B cell (primary cell): ENCODE results near the gene YWHAG. TPM values are rescaled to one million over a fixed set of nuclear protein-coding genes. Genes with fewer than 3 reads are reported as not detected.

ENCODE experiments used
- ATAC-seq: fragments of 200-7000 bp; cut with Tn5 transposase; one replicate; pipeline ENCODE4 v1.10.0; 2021; ENCODE audit warnings: low read depth, mild to moderate bottlenecking, moderate number of reproducible peaks, moderate library complexity
- CTCF ChIA-PET: fragments of 350-600 bp; sonication (Branson Sonifier 250); formaldehyde crosslinking; loops from one replicate; lab custom pipeline; 2021; ENCODE audit warnings: antibody characterized with exemption, inconsistent platforms; lab: Charles Lee
- POLR2A ChIA-PET: fragments of 350-600 bp; sonication (Branson Sonifier 250); formaldehyde crosslinking; loops from one replicate; lab custom pipeline; 2021; ENCODE audit warnings: antibody characterized with exemption; lab: Charles Lee
- DNase-seq: peaks from one replicate; pipeline ENCODE4 v3.0.0; 2013
- H2AFZ ChIP-seq: 2 replicates; pipeline ENCODE4 v1.6.1; 2012; ENCODE audit warnings: mild to moderate bottlenecking, low read depth, low read length; ENCODE audit not compliant: insufficient read depth, poor library complexity, severe bottlenecking
- H3K27ac ChIP-seq, 2 donors: 1 replicate in 1 of 2; 2 replicates in 1 of 2; pipeline ENCODE4 v1.5.1; 2012 to 2013; ENCODE audit warnings: low read length in 2 of 2, mild to moderate bottlenecking in 2 of 2, moderate library complexity in 1 of 2
- H3K27me3 ChIP-seq, 4 experiments: fragments of 200-600 bp in 1 of 4; sonication (generic) in 1 of 4; replicated peaks in 1 of 4; 1 replicate in 2 of 4; 2 replicates in 2 of 4; pipeline versions ENCODE4 v1.6.1 to v1.7.0; 2013 to 2016; ENCODE audit warnings: low read length in 3 of 4, mild to moderate bottlenecking in 2 of 4, mixed read lengths in 1 of 4, moderate library complexity in 1 of 4; ENCODE audit not compliant: insufficient read depth in 4 of 4, control insufficient read depth in 3 of 4; ENCODE audit errors: control extremely low read depth in 1 of 4
- H3K36me3 ChIP-seq, 2 experiments: replicated peaks in 1 of 2; 1 replicate in 1 of 2; 2 replicates in 1 of 2; pipeline versions ENCODE4 v1.6.1 to v1.7.1; 2013; ENCODE audit warnings: low read length in 1 of 2; ENCODE audit not compliant: insufficient read depth in 2 of 2, control insufficient read depth in 1 of 2; ENCODE audit errors: control extremely low read depth in 1 of 2, extremely low read depth in 1 of 2
- H3K4me1 ChIP-seq, 2 donors: fragments of 200-600 bp in 1 of 2; sonication (generic) in 1 of 2; 1 replicate in 1 of 2; 2 replicates in 1 of 2; pipeline versions ENCODE4 v1.5.1 to v1.6.1; 2013 to 2017; ENCODE audit warnings: low read length in 2 of 2; ENCODE audit not compliant: control insufficient read depth in 2 of 2, insufficient read depth in 2 of 2
- H3K4me2 ChIP-seq: replicated peaks from 2 replicates; pipeline ENCODE3; 2012; ENCODE audit warnings: mild to moderate bottlenecking, low read depth, low read length; ENCODE audit not compliant: poor library complexity, severe bottlenecking
- H3K4me3 ChIP-seq, 5 experiments: fragments of 200-600 bp in 1 of 5; sonication (generic) in 1 of 5; 1 replicate in 3 of 5; 2 replicates in 2 of 5; pipeline versions ENCODE4 v1.5.1 to v1.7.0; 2011 to 2016; ENCODE audit warnings: low read length in 4 of 5, mild to moderate bottlenecking in 4 of 5, low read depth in 2 of 5, control low read depth in 1 of 5, moderate library complexity in 1 of 5; ENCODE audit not compliant: insufficient read depth in 1 of 5; ENCODE audit errors: control extremely low read depth in 1 of 5, extremely low read depth in 1 of 5
- H3K79me2 ChIP-seq: fragments of 200-600 bp; sonication (generic); one replicate; pipeline ENCODE4 v1.6.0; 2016; ENCODE audit warnings: low read length; ENCODE audit not compliant: control insufficient read depth, insufficient read depth
- H3K9ac ChIP-seq: fragments of 200-600 bp; sonication (generic); 2 replicates; pipeline ENCODE4 v1.6.1; 2017; ENCODE audit warnings: mild to moderate bottlenecking, low read length, moderate library complexity
- H3K9me3 ChIP-seq, 3 donors: one replicate each; pipeline versions ENCODE4 v1.6.1 to v1.7.1; 2013; ENCODE audit warnings: low read length in 2 of 3; ENCODE audit not compliant: control insufficient read depth in 2 of 3, insufficient read depth in 1 of 3; ENCODE audit errors: control extremely low read depth in 1 of 3
- H4K20me1 ChIP-seq: 2 replicates; pipeline ENCODE4 v1.6.0; 2012; ENCODE audit warnings: mild to moderate bottlenecking, low read length; ENCODE audit not compliant: insufficient read depth, control insufficient read depth, poor library complexity, severe bottlenecking
- H3K27ac Mint-ChIP-seq: one replicate; pipeline ENCODE4 v1.8.0; 2021; ENCODE audit warnings: mixed read lengths
- H3K27me3 Mint-ChIP-seq: one replicate; pipeline ENCODE4 v1.8.0; 2021; ENCODE audit warnings: mixed read lengths
- H3K4me1 Mint-ChIP-seq: one replicate; pipeline ENCODE4 v1.8.0; 2021; ENCODE audit warnings: mixed read lengths
- H3K4me3 Mint-ChIP-seq: one replicate; pipeline ENCODE4 v1.8.0; 2021; ENCODE audit warnings: mixed read lengths
- H3K9me3 Mint-ChIP-seq: one replicate; pipeline ENCODE4 v1.8.0; 2022; ENCODE audit warnings: mixed read lengths; ENCODE audit not compliant: insufficient read depth
- EZH2 ChIP-seq: IDR thresholded peaks from 2 replicates; pipeline ENCODE4 v1.6.1; 2012; ENCODE audit warnings: borderline replicate concordance, low read depth, mild to moderate bottlenecking, moderate library complexity, low read length; ENCODE audit not compliant: insufficient read depth, poor library complexity, severe bottlenecking
- WGBS: methylation state at CpG from one replicate; pipeline ENCODE4 v1.1.5; 2013; ENCODE audit warnings: missing lambda C conversion rate; ENCODE audit not compliant: insufficient coverage; 5-methylcytosine and 5-hydroxymethylcytosine counted together
- intact Hi-C: fragments of 100-400 bp; cut with micrococcal nuclease; formaldehyde crosslinking; loops from one replicate; pipeline ENCODE4 v1.10.0; 2022
- polyA plus RNA-seq: library from polyadenylated mRNA; depleted of rRNA; stranded (reverse); fragments of >200 nt; gene quantifications from 2 replicates; pipeline ENCODE4 v1.2.3, GENCODE V29; 2012
- total RNA-seq, 2 donors: library from RNA; stranded (reverse); fragments of 120-200 nt in 1 of 2; gene quantifications; 1 replicate in 1 of 2; 2 replicates in 1 of 2; pipeline versions ENCODE4 v1.2.3 to v1.2.4, GENCODE V29; 2013 to 2022
- TF ChIP-seq, protein P1 (sequence below): fragments of 200-600 bp; IDR thresholded peaks from one replicate; pipeline ENCODE4 v1.8.0; 2022; ENCODE audit warnings: antibody characterized with exemption, mild to moderate bottlenecking

YWHAG gene
- total and polyA plus RNA-seq, 2 donors (not counting 1 experiment from before 2014, with no cell fraction given), result 6.6 to 51.6 TPM

GRCh38 chr7:76369018-76369417, 10.2 kb upstream of the YWHAG start:
- H3K4me2 ChIP-seq, result no peak overlapping the region
- CTCF ChIA-PET, result interaction anchor here (0.8 kb wide), 1 partner anchor 17 kb away, joined by 3 read pairs; no protein-coding TSS in a partner anchor
- H2AFZ ChIP-seq, result no peak overlapping the region
- H3K4me3 ChIP-seq, result no peak overlapping the region
- H3K79me2 ChIP-seq, result no peaks in the 10 kb centered on the region
- Mint-ChIP-seq H3K27me3 (peaks cover 28% of the 10 kb centered on the region), H3K4me1 (peaks cover 8% of the 10 kb centered on the region), H3K9me3 (no peaks in the 10 kb centered on the region), H3K4me3 (no peak overlapping the region), H3K27ac (no peak overlapping the region)
- peaks cover 0 to 15% (median 2%) of the 10 kb centered on the region in 4 experiments for H3K27me3 ChIP-seq
- H3K36me3 ChIP-seq, result no peaks in the 10 kb centered on the region
- TF ChIP-seq, protein P1, sequence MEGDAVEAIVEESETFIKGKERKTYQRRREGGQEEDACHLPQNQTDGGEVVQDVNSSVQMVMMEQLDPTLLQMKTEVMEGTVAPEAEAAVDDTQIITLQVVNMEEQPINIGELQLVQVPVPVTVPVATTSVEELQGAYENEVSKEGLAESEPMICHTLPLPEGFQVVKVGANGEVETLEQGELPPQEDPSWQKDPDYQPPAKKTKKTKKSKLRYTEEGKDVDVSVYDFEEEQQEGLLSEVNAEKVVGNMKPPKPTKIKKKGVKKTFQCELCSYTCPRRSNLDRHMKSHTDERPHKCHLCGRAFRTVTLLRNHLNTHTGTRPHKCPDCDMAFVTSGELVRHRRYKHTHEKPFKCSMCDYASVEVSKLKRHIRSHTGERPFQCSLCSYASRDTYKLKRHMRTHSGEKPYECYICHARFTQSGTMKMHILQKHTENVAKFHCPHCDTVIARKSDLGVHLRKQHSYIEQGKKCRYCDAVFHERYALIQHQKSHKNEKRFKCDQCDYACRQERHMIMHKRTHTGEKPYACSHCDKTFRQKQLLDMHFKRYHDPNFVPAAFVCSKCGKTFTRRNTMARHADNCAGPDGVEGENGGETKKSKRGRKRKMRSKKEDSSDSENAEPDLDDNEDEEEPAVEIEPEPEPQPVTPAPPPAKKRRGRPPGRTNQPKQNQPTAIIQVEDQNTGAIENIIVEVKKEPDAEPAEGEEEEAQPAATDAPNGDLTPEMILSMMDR, result no peak
- no peak for TF ChIP-seq EZH2
- DNase-seq (no peak), ATAC-seq (no peak)
- H3K9ac ChIP-seq, result no peak overlapping the region
- intact Hi-C loops, result no loop called here
- no peaks in the 10 kb centered on the region for H4K20me1 ChIP-seq
- H3K9me3 ChIP-seq, result no peaks in the 10 kb centered on the region
- POLR2A ChIA-PET, result interaction anchor here (0.6 kb wide), 1 partner anchor 64 kb away, joined by 4 read pairs; no protein-coding TSS in a partner anchor
- WGBS, result 94% methylated on average over 5 of the region's 6 CpGs
- peaks cover 0 to 4% of the 10 kb centered on the region in 2 donors for H3K4me1 ChIP-seq
- no peak overlapping the region for H3K27ac ChIP-seq

GRCh38 chr7:76368190-76368589, 9.4 kb upstream of the YWHAG start:
- Mint-ChIP-seq H3K4me1 (peaks cover 10% of the 10 kb centered on the region), H3K27ac (no peak overlapping the region), H3K4me3 (no peak overlapping the region), H3K9me3 (no peaks in the 10 kb centered on the region), H3K27me3 (peaks cover 22% of the 10 kb centered on the region)
- TF ChIP-seq EZH2, result no peak
- TF ChIP-seq, protein P1, result no peak
- WGBS, result 91% methylated on average over 6 of the region's 8 CpGs
- peaks cover 0 to 4% of the 10 kb centered on the region in 2 donors for H3K4me1 ChIP-seq
- intact Hi-C loops, result no loop called here
- ChIA-PET POLR2A (no interaction called here), CTCF (no interaction called here)
- no peaks in the 10 kb centered on the region for H3K79me2 ChIP-seq
- no peak overlapping the region for H3K9ac ChIP-seq
- H2AFZ ChIP-seq, result no peak overlapping the region
- peaks cover 0 to 15% (median 1%) of the 10 kb centered on the region in 4 experiments for H3K27me3 ChIP-seq
- no peaks in the 10 kb centered on the region for H3K36me3 ChIP-seq
- DNase-seq, result no peak
- no peak overlapping the region for H3K4me3 ChIP-seq
- H3K4me2 ChIP-seq, result no peak overlapping the region
- H3K9me3 ChIP-seq, result no peaks in the 10 kb centered on the region
- H3K27ac ChIP-seq, result no peak overlapping the region
- ATAC-seq, result no peak
- no peaks in the 10 kb centered on the region for H4K20me1 ChIP-seq
